ENCODE results near the gene NRGN. TPM values are rescaled to one million over a fixed set of nuclear protein-coding genes. Genes with fewer than 3 reads are reported as not detected.

The NRGN gene
- polyA plus RNA-seq, 1 donor from 2014 or later, result 0.69 TPM

GRCh38 chr11:124754309-124754708 is 14.6 kb downstream of the NRGN start:
- no peaks in the 10 kb centered on the region for H3K9me3 ChIP-seq (ENCODE audit: low read length)
- H3K9ac ChIP-seq (ENCODE audit: low read length), result no peak overlapping the region
- no peak overlapping the region for H3K4me2 ChIP-seq (ENCODE audit: low read length)
- H3F3A ChIP-seq (ENCODE audit: insufficient read depth, low read length, poor library complexity, severe bottlenecking), result no peaks in the 10 kb centered on the region
- H3K27ac ChIP-seq (ENCODE audit: low read length), result no peak overlapping the region
- H4K20me1 ChIP-seq (ENCODE audit: insufficient read depth), result no peaks in the 10 kb centered on the region
- H2AFZ ChIP-seq (ENCODE audit: low read depth, low read length), result no peak overlapping the region
- no peaks in the 10 kb centered on the region for H3K79me2 ChIP-seq (replicated peaks; ENCODE audit: insufficient read depth, low read length)
- no peak for TF ChIP-seq EP300 (conservative IDR thresholded peaks at IDR 0.05; ENCODE audit: poor library complexity, severe bottlenecking)
- no peak for TF ChIP-seq CTCF (IDR thresholded peaks at IDR 0.05; ENCODE audit: poor library complexity, severe bottlenecking)
- TF ChIP-seq EZH2 (IDR thresholded peaks at IDR 0.05; ENCODE audit: borderline replicate concordance, insufficient read depth, low read length, poor library complexity, severe bottlenecking), result no peak
- TF ChIP-seq REST (IDR thresholded peaks at IDR 0.05; ENCODE audit: borderline replicate concordance), result no peak
- TF ChIP-seq POLR2AphosphoS5 (IDR thresholded peaks at IDR 0.05), result no peak
- no peak for TF ChIP-seq MXI1 (conservative IDR thresholded peaks at IDR 0.05; ENCODE audit: poor library complexity, severe bottlenecking)
- TF ChIP-seq TAF1 (IDR thresholded peaks at IDR 0.05; ENCODE audit: low read depth), result no peak
- no peak for TF ChIP-seq SMC3 (conservative IDR thresholded peaks at IDR 0.05; ENCODE audit: poor library complexity)
- TF ChIP-seq RAD21 (conservative IDR thresholded peaks at IDR 0.05), result no peak
- H3K9me2 ChIP-seq (ENCODE audit: insufficient read depth, low read length), result no peaks in the 10 kb centered on the region
- H3K4me3 ChIP-seq (ENCODE audit: low read length), result no peak overlapping the region
- no peaks in the 10 kb centered on the region for H3K36me3 ChIP-seq (ENCODE audit: insufficient read depth, low read length)
- H3K27me3 ChIP-seq (ENCODE audit: insufficient read depth, low read depth, low read length), result peaks cover 97% of the 10 kb centered on the region

- Histone ChIP-seq H3K27ac (ENCODE audit: low read length) (no peak overlapping the region), H3K79me2 (replicated peaks; ENCODE audit: insufficient read depth, low read length) (no peaks in the 10 kb centered on the region), H3K9ac (ENCODE audit: low read length) (no peak overlapping the region), H3K4me2 (ENCODE audit: low read length) (no peak overlapping the region), H3K36me3 (ENCODE audit: insufficient read depth, low read length) (no peaks in the 10 kb centered on the region), H2AFZ (ENCODE audit: low read depth, low read length) (no peak overlapping the region), H3K27me3 (ENCODE audit: insufficient read depth, low read depth, low read length) (peaks cover 97% of the 10 kb centered on the region), H3K9me2 (ENCODE audit: insufficient read depth, low read length) (no peaks in the 10 kb centered on the region), H3K9me3 (ENCODE audit: low read length) (no peaks in the 10 kb centered on the region), H3F3A (ENCODE audit: insufficient read depth, low read length, poor library complexity, severe bottlenecking) (no peaks in the 10 kb centered on the region), H4K20me1 (ENCODE audit: insufficient read depth) (no peaks in the 10 kb centered on the region), H3K4me3 (ENCODE audit: low read length) (no peak overlapping the region)
- no peak for TF ChIP-seq MXI1 (conservative IDR thresholded peaks at IDR 0.05; ENCODE audit: poor library complexity, severe bottlenecking)
- no peak for TF ChIP-seq REST (IDR thresholded peaks at IDR 0.05; ENCODE audit: borderline replicate concordance)
- no peak for TF ChIP-seq RAD21 (conservative IDR thresholded peaks at IDR 0.05)
- TF ChIP-seq TAF1 (IDR thresholded peaks at IDR 0.05; ENCODE audit: low read depth), result no peak
- no peak for TF ChIP-seq CTCF (IDR thresholded peaks at IDR 0.05; ENCODE audit: poor library complexity, severe bottlenecking)
- no peak for TF ChIP-seq POLR2AphosphoS5 (IDR thresholded peaks at IDR 0.05)
- TF ChIP-seq EP300 (conservative IDR thresholded peaks at IDR 0.05; ENCODE audit: poor library complexity, severe bottlenecking), result no peak
- TF ChIP-seq SMC3 (conservative IDR thresholded peaks at IDR 0.05; ENCODE audit: poor library complexity), result no peak
- TF ChIP-seq EZH2 (IDR thresholded peaks at IDR 0.05; ENCODE audit: borderline replicate concordance, insufficient read depth, low read length, poor library complexity, severe bottlenecking), result no peak
These were observed 15.0 kb downstream of the NRGN start for GRCh38 chr11:124754710-124755109.
